Measurements from ENCODE around the gene DDX53. TPM values are rescaled to one million over a fixed set of nuclear protein-coding genes. Genes with fewer than 3 reads are reported as not detected.

The DDX53 gene
- not detected in 2 replicates for total RNA-seq
- total RNA-seq (2013) = not detected
- not detected in 2 replicates for polyA plus RNA-seq
- not detected in 2 replicates for polyA minus RNA-seq

GRCh38 chrX:22999696-23000223 lies at the start of gene DDX53:
Gene DDX53, plus strand, starts transcription at chrX:22999960. Its CDS starts 98 bp downstream, at chrX:23000058.
- no peaks in the 10 kb centered on the region for H4K20me1 ChIP-seq (ENCODE audit: control insufficient read depth, insufficient read depth, low read length, poor library complexity, severe bottlenecking)
- no peak within 1 kb of the TSS for H3K4me2 ChIP-seq (replicated peaks; ENCODE audit: low read depth, low read length, poor library complexity, severe bottlenecking)
- no peaks in the 10 kb centered on the region for H3K27me3 ChIP-seq (replicated peaks in 1 of 4; ENCODE audit: control extremely low read depth in 1 of 4, control insufficient read depth in 3 of 4, insufficient read depth in 4 of 4, low read length in 3 of 4)
- WGBS (ENCODE audit: insufficient coverage) = over 99% methylated on average over 14 of the region's 23 CpGs
- ATAC-seq (ENCODE audit: low read depth) (no peak), DNase-seq (no peak)
- no peak within 1 kb of the TSS for H3K9ac ChIP-seq (ENCODE audit: low read length)
- Mint-ChIP-seq H3K4me3 (no peak within 1 kb of the TSS), H3K27ac (no peak within 1 kb of the TSS), H3K27me3 (no peaks in the 10 kb centered on the region), H3K9me3 (ENCODE audit: insufficient read depth) (no peaks in the 10 kb centered on the region), H3K4me1 (no peaks in the 10 kb centered on the region)
- no peaks in the 10 kb centered on the region for H3K9me3 ChIP-seq (ENCODE audit: control extremely low read depth in 1 of 3, control insufficient read depth in 2 of 3, insufficient read depth in 1 of 3, low read length in 2 of 3)
- H3K36me3 ChIP-seq (replicated peaks in 1 of 2; ENCODE audit: control extremely low read depth in 1 of 2, control insufficient read depth in 1 of 2, extremely low read depth in 1 of 2, insufficient read depth in 2 of 2, low read length in 1 of 2) = no peaks in the 10 kb centered on the region
- CTCF ChIA-PET = no interaction called here
- no peak within 1 kb of the TSS for H3K4me3 ChIP-seq (ENCODE audit: control extremely low read depth in 1 of 5, extremely low read depth in 1 of 5, insufficient read depth in 1 of 5, low read depth in 2 of 5, low read length in 4 of 5)
- no peak for TF ChIP-seq CTCF (IDR thresholded peaks at IDR 0.05)
- no peak for TF ChIP-seq EZH2 (IDR thresholded peaks at IDR 0.05; ENCODE audit: borderline replicate concordance, insufficient read depth, low read depth, low read length, poor library complexity, severe bottlenecking)
- H3K27ac ChIP-seq (ENCODE audit: low read length in 2 of 2) = no peak within 1 kb of the TSS
- no peaks in the 10 kb centered on the region for H3K4me1 ChIP-seq (ENCODE audit: control insufficient read depth in 2 of 2, insufficient read depth in 2 of 2, low read length in 2 of 2)
- POLR2A ChIA-PET = no interaction called here
- H2AFZ ChIP-seq (ENCODE audit: insufficient read depth, low read depth, low read length, poor library complexity, severe bottlenecking) = no peak within 1 kb of the TSS
- intact Hi-C loops (cut with micrococcal nuclease) = no loop called here
- H3K79me2 ChIP-seq (ENCODE audit: control insufficient read depth, insufficient read depth, low read length) = no peaks in the 10 kb centered on the region

DNA sequence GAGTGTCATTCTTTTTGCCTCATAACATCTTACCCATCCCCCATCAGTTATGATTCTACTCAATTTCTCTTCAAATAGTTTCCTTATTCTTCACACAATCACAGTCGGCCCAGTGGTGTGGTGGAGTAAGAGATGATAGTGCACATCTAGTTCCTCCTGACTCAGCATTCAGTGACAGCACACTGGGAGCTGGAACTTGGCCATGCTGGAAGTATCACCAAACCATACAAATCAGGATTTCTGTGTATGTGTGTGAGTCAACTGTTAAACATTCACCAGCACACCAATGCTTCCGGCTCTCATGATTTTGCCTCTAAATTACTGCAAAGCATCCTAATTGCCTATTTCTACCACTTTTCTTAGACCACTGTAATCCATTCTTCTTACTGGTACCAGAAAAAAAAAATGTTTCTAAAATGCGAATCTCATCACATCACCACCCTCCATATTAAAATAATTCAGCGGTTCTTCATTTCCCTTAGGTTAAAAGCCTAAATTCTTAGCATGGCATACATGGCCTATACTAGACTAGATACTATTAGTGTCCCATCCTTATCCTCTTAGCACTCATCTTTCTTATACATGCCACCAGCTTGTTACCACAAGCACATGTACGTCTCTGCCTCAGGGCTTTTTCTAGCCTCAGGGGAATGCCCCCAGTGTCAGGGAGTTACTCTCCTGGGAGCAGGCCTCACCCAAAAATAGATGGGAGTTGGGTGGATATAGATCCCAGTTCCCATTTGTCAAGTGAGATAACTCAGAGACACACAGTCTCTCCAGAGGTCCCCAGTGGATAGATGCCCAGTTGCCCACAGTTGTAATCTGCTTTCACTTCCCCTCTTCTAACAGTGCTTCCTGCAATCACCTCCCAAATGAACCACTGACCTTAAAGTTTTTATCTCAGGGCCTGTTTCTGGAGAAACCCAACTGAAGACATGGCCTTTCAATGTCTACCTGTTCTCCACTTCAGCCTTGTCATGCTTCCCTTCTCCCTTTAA lies 49.2 kb upstream of the DDX53 start:
- no peaks in the 10 kb centered on the region for H3K36me3 ChIP-seq (replicated peaks in 1 of 2; ENCODE audit: control extremely low read depth in 1 of 2, control insufficient read depth in 1 of 2, extremely low read depth in 1 of 2, insufficient read depth in 2 of 2, low read length in 1 of 2)
- intact Hi-C loops (cut with micrococcal nuclease) = no loop called here
- WGBS (ENCODE audit: insufficient coverage) = 100% methylated on average over 1 of the region's 5 CpGs
- no peak overlapping the region for H3K4me3 ChIP-seq (ENCODE audit: control extremely low read depth in 1 of 5, extremely low read depth in 1 of 5, insufficient read depth in 1 of 5, low read depth in 2 of 5, low read length in 4 of 5)
- H3K4me1 ChIP-seq (ENCODE audit: control insufficient read depth in 2 of 2, insufficient read depth in 2 of 2, low read length in 2 of 2) = no peaks in the 10 kb centered on the region
- Mint-ChIP-seq H3K4me3 (no peak overlapping the region), H3K4me1 (no peaks in the 10 kb centered on the region), H3K27me3 (no peaks in the 10 kb centered on the region), H3K27ac (no peak overlapping the region), H3K9me3 (ENCODE audit: insufficient read depth) (no peaks in the 10 kb centered on the region)
- H3K4me2 ChIP-seq (replicated peaks; ENCODE audit: low read depth, low read length, poor library complexity, severe bottlenecking) = no peak overlapping the region
- H3K27ac ChIP-seq (ENCODE audit: low read length in 2 of 2) = no peak overlapping the region
- CTCF ChIA-PET = no interaction called here
- H3K27me3 ChIP-seq (replicated peaks in 1 of 4; ENCODE audit: control extremely low read depth in 1 of 4, control insufficient read depth in 3 of 4, insufficient read depth in 4 of 4, low read length in 3 of 4) = no peaks in the 10 kb centered on the region
- no peaks in the 10 kb centered on the region for H3K9me3 ChIP-seq (ENCODE audit: control extremely low read depth in 1 of 3, control insufficient read depth in 2 of 3, insufficient read depth in 1 of 3, low read length in 2 of 3)
- TF ChIP-seq EZH2 (IDR thresholded peaks at IDR 0.05; ENCODE audit: borderline replicate concordance, insufficient read depth, low read depth, low read length, poor library complexity, severe bottlenecking) (no peak), CTCF (IDR thresholded peaks at IDR 0.05) (no peak)
- POLR2A ChIA-PET = no interaction called here
- no peaks in the 10 kb centered on the region for H3K79me2 ChIP-seq (ENCODE audit: control insufficient read depth, insufficient read depth, low read length)
- H3K9ac ChIP-seq (ENCODE audit: low read length) = no peak overlapping the region
- no peaks in the 10 kb centered on the region for H4K20me1 ChIP-seq (ENCODE audit: control insufficient read depth, insufficient read depth, low read length, poor library complexity, severe bottlenecking)
- DNase-seq = no peak
- no peak for ATAC-seq (ENCODE audit: low read depth)
- H2AFZ ChIP-seq (ENCODE audit: insufficient read depth, low read depth, low read length, poor library complexity, severe bottlenecking) = no peak overlapping the region

All from B cell (primary cell).